NCI-H446 treated with DMSO at 0.1 percent for 48 hours (cell line): ENCODE data around the gene PASK.

Experiments
- DNase-seq: peaks from one replicate; lab custom pipeline; 2025; lab: John Stamatoyannopoulos, UW

PASK gene

GRCh38 chr2:241126201-241126611 is 23.1 kb downstream of the PASK start:
- DNase-seq = no peak

GRCh38 chr2:241125626-241126025 is 23.6 kb downstream of the PASK start:
- DNase-seq = no peak

GRCh38 chr2:241123816-241124536 is 25.3 kb downstream of the PASK start:
- DNase-seq = no peak

GRCh38 chr2:241122376-241123002 is 26.8 kb downstream of the PASK start:
- DNase-seq = no peak

- no peak for DNase-seq
Measured at GRCh38 chr2:241121008-241121407, 28.3 kb downstream of the PASK start.

GRCh38 chr2:241120440-241120839 is 28.8 kb downstream of the PASK start:
- no peak for DNase-seq

GRCh38 chr2:241118737-241119505 is 30.4 kb downstream of the PASK start:
- no peak for DNase-seq

- DNase-seq = no peak
Measured at GRCh38 chr2:241116606-241117560, 32.4 kb downstream of the PASK start.

- no peak for DNase-seq
Measured at GRCh38 chr2:241115361-241115760, 33.9 kb downstream of the PASK start.

GRCh38 chr2:241114836-241115235 is 34.4 kb downstream of the PASK start:
- DNase-seq = no peak

- no peak for DNase-seq
Measured at GRCh38 chr2:241112592-241112991, 36.7 kb downstream of the PASK start.

GRCh38 chr2:241112046-241112445 is 37.2 kb downstream of the PASK start:
- DNase-seq = no peak

- DNase-seq = no peak
Measured at GRCh38 chr2:241111440-241111805, 37.8 kb downstream of the PASK start.

GRCh38 chr2:241110607-241111439 is 38.4 kb downstream of the PASK start:
- no peak for DNase-seq

GRCh38 chr2:241110089-241110606 is 39.1 kb downstream of the PASK start:
- no peak for DNase-seq

- DNase-seq = no peak
Measured at GRCh38 chr2:241109210-241110088, 39.8 kb downstream of the PASK start.

- DNase-seq = no peak
Measured at GRCh38 chr2:241108271-241109209, 40.7 kb downstream of the PASK start.

- no peak for DNase-seq
Measured at GRCh38 chr2:241107031-241107783, 42.1 kb downstream of the PASK start.
